Epithelial cell of esophagus (primary cell): Measurements from ENCODE around the gene RGS12.

Experiments used
- DNase-seq: peaks from one replicate; pipeline ENCODE4 v3.0.0; 2010; ENCODE audit warnings: low read depth
- H3K4me3 ChIP-seq: 2 replicates; pipeline ENCODE4 v1.5.1; 2011; ENCODE audit warnings: mild to moderate bottlenecking, low read length, control low read depth
- CTCF ChIP-seq: IDR thresholded peaks from 2 replicates; pipeline ENCODE4 v1.5.1; 2011; ENCODE audit warnings: low read depth, mild to moderate bottlenecking, low read length, control low read depth, inconsistent platforms; ENCODE audit not compliant: insufficient read depth; ENCODE audit errors: missing control alignments

The RGS12 gene

GRCh38 chr4:3246458-3247398 lies 46.1 kb upstream of the RGS12 start:
- no peak for TF ChIP-seq CTCF
- H3K4me3 ChIP-seq: no peak overlapping the region
- DNase-seq: no peak

- no peak for TF ChIP-seq CTCF
- DNase-seq: no peak
Observed at GRCh38 chr4:3247399-3248177, 45.2 kb upstream of the RGS12 start.

GRCh38 chr4:3248178-3248480 lies 44.7 kb upstream of the RGS12 start:
- no peak for TF ChIP-seq CTCF
- no peak for DNase-seq
- H3K4me3 ChIP-seq: no peak overlapping the region

More at GRCh38 chr4:3247399-3248177, 45.2 kb upstream of the RGS12 start:
- H3K4me3 ChIP-seq: no peak overlapping the region

- DNase-seq: no peak
- TF ChIP-seq CTCF: no peak
- no peak within 1 kb of the TSS for H3K4me3 ChIP-seq
Observed at GRCh38 chr4:3248811-3249661, 43.8 kb upstream of the RGS12 start, which contains the start of gene MSANTD1. Gene MSANTD1 (plus strand): TSS chr4:3249159. CDS start chr4:3249223, 64 bp downstream.

- TF ChIP-seq CTCF: no peak
- DNase-seq: no peak
- no peak overlapping the region for H3K4me3 ChIP-seq
Observed at GRCh38 chr4:3249711-3250437, 42.9 kb upstream of the RGS12 start.

GRCh38 chr4:3250438-3250955 lies 42.3 kb upstream of the RGS12 start:
- no peak for TF ChIP-seq CTCF
- no peak for DNase-seq
- H3K4me3 ChIP-seq: no peak overlapping the region
